Measurements from ENCODE around the gene TBXA2R.

TBXA2R gene

GRCh38 chr19:3619631-3620012 is 12.9 kb upstream of the TBXA2R start:
- no peak for DNase-seq (ENCODE audit: low read depth in 2 of 2)

- no peak for DNase-seq (ENCODE audit: low read depth in 2 of 2)
These were observed 12.3 kb upstream of the TBXA2R start for GRCh38 chr19:3618811-3619630.

- DNase-seq (ENCODE audit: low read depth in 2 of 2) = peak in 1 of 2 donors; percentile 38
These were observed 11.6 kb upstream of the TBXA2R start for GRCh38 chr19:3618144-3618810.

GRCh38 chr19:3617463-3617862 is 10.8 kb upstream of the TBXA2R start:
- DNase-seq (ENCODE audit: low read depth in 2 of 2) = no peak

GRCh38 chr19:3615524-3616135 is 9.0 kb upstream of the TBXA2R start:
- DNase-seq (ENCODE audit: low read depth in 2 of 2) = no peak

- DNase-seq (ENCODE audit: low read depth in 2 of 2) = no peak
These were observed 8.3 kb upstream of the TBXA2R start for GRCh38 chr19:3614858-3615505.

- DNase-seq (ENCODE audit: low read depth in 2 of 2) = no peak
These were observed 7.4 kb upstream of the TBXA2R start for GRCh38 chr19:3613818-3614661.

GRCh38 chr19:3612901-3613741 is 6.4 kb upstream of the TBXA2R start:
- no peak for DNase-seq (ENCODE audit: low read depth in 2 of 2)

GRCh38 chr19:3612330-3612729 is 5.7 kb upstream of the TBXA2R start:
- no peak for DNase-seq (ENCODE audit: low read depth in 2 of 2)

GRCh38 chr19:3611841-3612240 is 5.2 kb upstream of the TBXA2R start:
- DNase-seq (ENCODE audit: low read depth in 2 of 2) = no peak

GRCh38 chr19:3610745-3611717 is 4.4 kb upstream of the TBXA2R start:
- DNase-seq (ENCODE audit: low read depth in 2 of 2) = no peak

GRCh38 chr19:3609779-3610719 is 3.4 kb upstream of the TBXA2R start:
- no peak for DNase-seq (ENCODE audit: low read depth in 2 of 2)

GRCh38 chr19:3608750-3609322 is 2.2 kb upstream of the TBXA2R start:
- no peak for DNase-seq (ENCODE audit: low read depth in 2 of 2)

GRCh38 chr19:3608079-3608641 is 1.5 kb upstream of the TBXA2R start:
- no peak for DNase-seq (ENCODE audit: low read depth in 2 of 2)

GRCh38 chr19:3607303-3608078 is 816 bp upstream of the TBXA2R start:
- no peak for DNase-seq (ENCODE audit: low read depth in 2 of 2)

- DNase-seq (ENCODE audit: low read depth in 2 of 2) = no peak
These were observed 443 bp downstream of the TBXA2R start for GRCh38 chr19:3606174-3606689.
